Measurements from ENCODE around the gene CEP112. TPM values are rescaled to one million over a fixed set of nuclear protein-coding genes. Genes with fewer than 3 reads are reported as not detected.

The CEP112 gene
- total RNA-seq, 4 donors from 2014 or later, result 14.6 to 21.2 (median 20.2) TPM

- H3K36me3 ChIP-seq, result no peaks in the 10 kb centered on the region
- no peak overlapping the region for H3K4me3 ChIP-seq (replicated peaks in 1 of 3)
- WGBS, 2 donors, result 63 to 64% methylated on average over 3 of the region's 3 CpGs
- no peaks in the 10 kb centered on the region for H3K4me1 ChIP-seq
- H3K27me3 ChIP-seq, result no peaks in the 10 kb centered on the region
- H3K27ac ChIP-seq, result no peak overlapping the region
- no peak for DNase-seq
- TF ChIP-seq POLR2A (IDR thresholded peaks at IDR 0.05), result no peak
- no peak for TF ChIP-seq CTCF (IDR thresholded peaks at IDR 0.05)
- intact Hi-C loops (cut with DNase I), result no loop called here
- H3K9me3 ChIP-seq, result no peaks in the 10 kb centered on the region
These were observed 415.0 kb downstream of the CEP112 start for GRCh38 chr17:65776890-65777289.

GRCh38 chr17:65774787-65775186 lies 417.1 kb downstream of the CEP112 start:
- no peak overlapping the region for H3K4me3 ChIP-seq (replicated peaks in 1 of 3)
- no peaks in the 10 kb centered on the region for H3K36me3 ChIP-seq
- H3K4me1 ChIP-seq, result no peaks in the 10 kb centered on the region
- no peaks in the 10 kb centered on the region for H3K27me3 ChIP-seq
- DNase-seq, result no peak
- WGBS, 2 donors, result 87 to 93% methylated on average over 4 to 6 of the region's 6 CpGs
- intact Hi-C loops (cut with DNase I), result no loop called here
- H3K9me3 ChIP-seq, result no peaks in the 10 kb centered on the region
- TF ChIP-seq CTCF (IDR thresholded peaks at IDR 0.05), result no peak
- H3K27ac ChIP-seq, result no peak overlapping the region

- H3K4me3 ChIP-seq (replicated peaks in 1 of 3), result no peak overlapping the region
- H3K27ac ChIP-seq, result no peak overlapping the region
- intact Hi-C loops (cut with DNase I), result no loop called here
- H3K36me3 ChIP-seq, result no peaks in the 10 kb centered on the region
- H3K27me3 ChIP-seq, result no peaks in the 10 kb centered on the region
- no peaks in the 10 kb centered on the region for H3K4me1 ChIP-seq
- DNase-seq, result no peak
- no peak for TF ChIP-seq POLR2A (IDR thresholded peaks at IDR 0.05)
- no peak for TF ChIP-seq CTCF (IDR thresholded peaks at IDR 0.05)
- 87 to 90% methylated on average over 6 of the region's 6 CpGs for WGBS, 2 donors
- no peaks in the 10 kb centered on the region for H3K9me3 ChIP-seq
These were observed 418.9 kb downstream of the CEP112 start for GRCh38 chr17:65772989-65773388.

- no peak overlapping the region for H3K4me3 ChIP-seq (replicated peaks in 1 of 3)
- no peak for TF ChIP-seq CTCF (IDR thresholded peaks at IDR 0.05)
- TF ChIP-seq POLR2A (IDR thresholded peaks at IDR 0.05), result no peak
- no peak for DNase-seq
- H3K9me3 ChIP-seq, result no peaks in the 10 kb centered on the region
- no peak overlapping the region for H3K27ac ChIP-seq
- H3K36me3 ChIP-seq, result no peaks in the 10 kb centered on the region
- H3K4me1 ChIP-seq, result no peaks in the 10 kb centered on the region
- intact Hi-C loops (cut with DNase I), result no loop called here
- no peaks in the 10 kb centered on the region for H3K27me3 ChIP-seq
These were observed 420.2 kb downstream of the CEP112 start for GRCh38 chr17:65771704-65772103.

- Histone ChIP-seq H3K4me1 (no peaks in the 10 kb centered on the region), H3K4me3 (replicated peaks in 1 of 3) (no peak overlapping the region), H3K27me3 (no peaks in the 10 kb centered on the region), H3K9me3 (no peaks in the 10 kb centered on the region), H3K36me3 (no peaks in the 10 kb centered on the region), H3K27ac (no peak overlapping the region)
- intact Hi-C loops (cut with DNase I), result no loop called here
- TF ChIP-seq CTCF (IDR thresholded peaks at IDR 0.05) (no peak), POLR2A (IDR thresholded peaks at IDR 0.05) (no peak)
- 93 to 97% methylated on average over 1 of the region's 1 CpG for WGBS, 2 donors
- no peak for DNase-seq
These were observed 428.1 kb downstream of the CEP112 start for GRCh38 chr17:65763786-65764185.
